Measurements from ENCODE around the gene PLK4. TPM values are rescaled to one million over a fixed set of nuclear protein-coding genes. Genes with fewer than 3 reads are reported as not detected.

PLK4 gene
- 10 to 100 TPM; 47.3 to 51.3 TPM for total RNA-seq

DNA sequence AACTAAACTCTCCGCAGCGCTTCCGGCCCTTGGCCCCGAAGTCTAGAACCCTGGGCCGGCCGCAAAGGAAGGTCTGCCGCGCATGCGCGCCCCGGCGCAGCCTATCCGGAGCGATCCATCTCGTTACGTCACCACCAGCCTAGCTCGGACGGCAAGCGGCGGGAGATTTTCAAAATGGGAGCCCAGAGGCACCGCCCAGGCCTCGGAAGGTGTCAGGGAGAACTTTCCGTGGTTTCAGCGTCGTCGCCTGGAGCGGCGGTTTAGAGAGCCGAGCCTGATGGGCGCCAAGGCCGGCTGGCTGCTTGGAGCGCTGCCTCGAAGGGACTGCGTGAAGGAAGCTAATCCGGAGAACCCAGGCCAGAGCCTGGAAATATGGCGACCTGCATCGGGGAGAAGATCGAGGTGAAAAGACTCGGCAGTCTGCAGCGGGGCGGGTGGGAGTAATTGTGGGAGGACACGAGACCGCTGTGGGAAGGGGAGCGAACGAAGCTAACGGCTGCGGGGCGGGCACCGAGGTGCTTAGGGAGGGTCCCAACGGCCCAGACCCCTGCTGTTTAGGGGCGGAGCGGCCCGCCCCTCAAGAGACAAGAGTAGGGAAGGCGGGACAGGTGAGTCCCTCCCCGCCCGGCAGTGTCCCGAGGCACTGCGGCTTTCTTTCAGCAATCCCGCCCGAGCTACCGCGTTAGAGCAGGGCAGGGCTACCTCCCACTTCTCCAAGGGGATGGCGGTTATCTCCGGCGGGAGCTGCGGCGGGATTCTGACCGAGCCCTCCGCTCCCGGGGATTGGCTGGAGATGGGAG is at the start of gene PLK4:
Gene PLK4, plus strand, starts transcription at position 131 of the 800 bp plus-strand sequence. Its CDS starts 242 bp downstream, at position 373.
- Mint-ChIP-seq H3K36me3 (ENCODE audit: low read depth) (peaks cover 57% of the 10 kb centered on the region), H3K4me1 (peaks cover 13% of the 10 kb centered on the region), H3K27ac (peak within 1 kb of the TSS; percentile 98), H3K4me3 (peak within 1 kb of the TSS; percentile 95), H3K27me3 (no peaks in the 10 kb centered on the region), H3K9me3 (no peaks in the 10 kb centered on the region)
- ATAC-seq (replicated peaks) = peak; percentile 96

DNA sequence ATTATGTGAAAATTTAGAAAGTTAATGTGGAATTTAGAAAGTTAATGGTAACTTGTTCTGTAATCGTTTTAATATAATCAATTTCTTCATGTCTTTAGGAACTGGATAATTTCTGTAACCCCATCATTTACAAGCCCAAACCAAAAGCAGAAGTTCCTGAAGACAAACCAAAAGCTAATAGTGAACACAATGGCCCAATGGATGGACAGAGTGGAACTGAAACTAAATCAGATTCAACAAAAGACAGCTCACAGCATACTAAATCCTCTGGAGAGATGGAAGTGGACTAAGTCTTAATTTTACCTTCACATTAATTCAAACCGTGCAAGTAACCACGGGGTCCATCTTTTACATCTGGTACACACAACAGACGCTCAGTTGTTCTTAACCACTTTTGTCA is 48.1 kb upstream of the PLK4 start:
- Mint-ChIP-seq H3K27ac (no peak overlapping the region), H3K27me3 (no peaks in the 10 kb centered on the region), H3K9me3 (no peaks in the 10 kb centered on the region), H3K36me3 (ENCODE audit: low read depth) (no peaks in the 10 kb centered on the region), H3K4me3 (no peak overlapping the region), H3K4me1 (no peaks in the 10 kb centered on the region)
- no peak for ATAC-seq (replicated peaks)

GRCh38 chr4:127843704-127844600 is 36.7 kb upstream of the PLK4 start:
- Mint-ChIP-seq H3K9me3 (peaks cover 18% of the 10 kb centered on the region), H3K27me3 (no peaks in the 10 kb centered on the region), H3K27ac (no peak overlapping the region), H3K36me3 (ENCODE audit: low read depth) (peaks cover 19% of the 10 kb centered on the region), H3K4me1 (no peaks in the 10 kb centered on the region), H3K4me3 (no peak overlapping the region)
- no peak for ATAC-seq (replicated peaks)

DNA sequence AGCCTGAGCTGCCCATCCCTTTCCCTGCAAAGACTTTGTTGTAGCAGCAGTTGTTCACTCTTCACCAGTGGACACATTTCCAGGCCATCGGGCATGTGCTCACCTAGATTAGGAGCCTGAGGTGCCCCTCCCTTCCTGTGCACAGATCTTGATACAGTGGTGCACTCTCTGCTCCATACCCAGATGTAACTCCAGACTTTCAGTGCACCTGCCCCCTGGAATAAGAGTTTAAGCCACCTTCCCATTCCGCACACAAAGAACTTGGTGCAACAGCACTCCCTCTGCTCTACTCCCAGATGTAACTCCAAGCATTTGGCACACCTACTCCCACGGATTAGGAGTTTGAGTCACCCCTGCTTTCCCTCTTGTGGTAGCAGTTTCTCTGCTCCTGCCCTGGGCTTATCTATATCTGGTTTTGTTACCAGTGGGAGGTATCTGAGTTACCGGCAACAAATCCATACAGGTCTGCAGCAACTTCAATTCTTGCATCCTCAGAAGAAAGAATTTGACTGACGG is 36.0 kb upstream of the PLK4 start:
- H3K9me3 Mint-ChIP-seq = peaks cover 23% of the 10 kb centered on the region
- ATAC-seq (replicated peaks) = no peak
- no peaks in the 10 kb centered on the region for H3K4me1 Mint-ChIP-seq
- no peak overlapping the region for H3K27ac Mint-ChIP-seq
- H3K27me3 Mint-ChIP-seq = no peaks in the 10 kb centered on the region
- H3K4me3 Mint-ChIP-seq = no peak overlapping the region
- H3K36me3 Mint-ChIP-seq (ENCODE audit: low read depth) = peaks cover 24% of the 10 kb centered on the region

- Mint-ChIP-seq H3K9me3 (peaks cover 31% of the 10 kb centered on the region), H3K27me3 (no peaks in the 10 kb centered on the region), H3K27ac (no peak overlapping the region), H3K4me1 (no peaks in the 10 kb centered on the region), H3K36me3 (ENCODE audit: low read depth) (peaks cover 30% of the 10 kb centered on the region), H3K4me3 (no peak overlapping the region)
- no peak for ATAC-seq (replicated peaks)
These were observed 34.6 kb upstream of the PLK4 start for GRCh38 chr4:127846061-127846460.

- H3K36me3 Mint-ChIP-seq (ENCODE audit: low read depth) = peaks cover 30% of the 10 kb centered on the region
- no peak overlapping the region for H3K27ac Mint-ChIP-seq
- H3K4me1 Mint-ChIP-seq = no peaks in the 10 kb centered on the region
- H3K27me3 Mint-ChIP-seq = no peaks in the 10 kb centered on the region
- peaks cover 34% of the 10 kb centered on the region for H3K9me3 Mint-ChIP-seq
- no peak overlapping the region for H3K4me3 Mint-ChIP-seq
- ATAC-seq (replicated peaks) = no peak
These were observed 33.9 kb upstream of the PLK4 start for GRCh38 chr4:127846765-127847164.

- Mint-ChIP-seq H3K27me3 (no peaks in the 10 kb centered on the region), H3K27ac (no peak overlapping the region), H3K9me3 (peaks cover 38% of the 10 kb centered on the region), H3K4me3 (no peak overlapping the region), H3K36me3 (ENCODE audit: low read depth) (peaks cover 30% of the 10 kb centered on the region), H3K4me1 (no peaks in the 10 kb centered on the region)
- no peak for ATAC-seq (replicated peaks)
These were observed 31.0 kb upstream of the PLK4 start for GRCh38 chr4:127849505-127850234.

GRCh38 chr4:127852661-127853060 is 28.0 kb upstream of the PLK4 start:
- Mint-ChIP-seq H3K27me3 (no peaks in the 10 kb centered on the region), H3K4me1 (no peaks in the 10 kb centered on the region), H3K9me3 (peaks cover 27% of the 10 kb centered on the region), H3K36me3 (ENCODE audit: low read depth) (peaks cover 30% of the 10 kb centered on the region), H3K4me3 (no peak overlapping the region), H3K27ac (no peak overlapping the region)
- ATAC-seq (replicated peaks) = no peak

GRCh38 chr4:127856196-127856812 is 24.4 kb upstream of the PLK4 start:
- Mint-ChIP-seq H3K4me3 (no peak overlapping the region), H3K4me1 (peaks cover 6% of the 10 kb centered on the region), H3K36me3 (ENCODE audit: low read depth) (peaks cover 14% of the 10 kb centered on the region), H3K27ac (no peak overlapping the region), H3K9me3 (peaks cover 21% of the 10 kb centered on the region), H3K27me3 (no peaks in the 10 kb centered on the region)
- no peak for ATAC-seq (replicated peaks)

GRCh38 chr4:127856813-127857447 is 23.8 kb upstream of the PLK4 start:
- H3K27me3 Mint-ChIP-seq = no peaks in the 10 kb centered on the region
- no peak overlapping the region for H3K4me3 Mint-ChIP-seq
- no peak overlapping the region for H3K27ac Mint-ChIP-seq
- no peak for ATAC-seq (replicated peaks)
- H3K4me1 Mint-ChIP-seq = peaks cover 6% of the 10 kb centered on the region
- H3K36me3 Mint-ChIP-seq (ENCODE audit: low read depth) = peaks cover 14% of the 10 kb centered on the region
- peaks cover 18% of the 10 kb centered on the region for H3K9me3 Mint-ChIP-seq

DNA sequence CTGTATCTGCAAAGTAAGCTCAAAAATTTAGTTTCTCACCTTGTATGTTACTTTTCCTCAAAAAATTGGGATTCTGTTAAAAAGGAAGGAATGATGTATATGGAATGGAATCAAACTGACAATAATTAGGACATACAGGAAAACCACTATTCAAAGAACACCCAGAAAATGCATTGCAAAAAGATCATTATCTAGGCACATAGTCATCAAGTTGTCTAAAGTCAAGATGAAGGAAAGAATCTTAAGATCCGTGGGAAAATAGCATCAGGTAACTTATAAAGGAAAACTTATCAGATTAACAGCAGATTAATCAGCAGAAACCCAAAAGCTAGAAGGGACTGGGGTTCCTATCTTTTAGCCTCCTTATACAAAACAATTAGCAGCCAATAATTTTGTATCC is 23.1 kb upstream of the PLK4 start:
- H3K4me1 Mint-ChIP-seq = peaks cover 6% of the 10 kb centered on the region
- no peaks in the 10 kb centered on the region for H3K27me3 Mint-ChIP-seq
- no peak for ATAC-seq (replicated peaks)
- peaks cover 14% of the 10 kb centered on the region for H3K36me3 Mint-ChIP-seq (ENCODE audit: low read depth)
- H3K9me3 Mint-ChIP-seq = peaks cover 18% of the 10 kb centered on the region
- no peak overlapping the region for H3K27ac Mint-ChIP-seq
- no peak overlapping the region for H3K4me3 Mint-ChIP-seq

GRCh38 chr4:127868196-127868595 is 12.5 kb upstream of the PLK4 start:
- no peaks in the 10 kb centered on the region for H3K4me1 Mint-ChIP-seq
- ATAC-seq (replicated peaks) = no peak
- no peaks in the 10 kb centered on the region for H3K27me3 Mint-ChIP-seq
- H3K4me3 Mint-ChIP-seq = no peak overlapping the region
- no peak overlapping the region for H3K27ac Mint-ChIP-seq
- no peaks in the 10 kb centered on the region for H3K9me3 Mint-ChIP-seq
- H3K36me3 Mint-ChIP-seq (ENCODE audit: low read depth) = no peaks in the 10 kb centered on the region

DNA sequence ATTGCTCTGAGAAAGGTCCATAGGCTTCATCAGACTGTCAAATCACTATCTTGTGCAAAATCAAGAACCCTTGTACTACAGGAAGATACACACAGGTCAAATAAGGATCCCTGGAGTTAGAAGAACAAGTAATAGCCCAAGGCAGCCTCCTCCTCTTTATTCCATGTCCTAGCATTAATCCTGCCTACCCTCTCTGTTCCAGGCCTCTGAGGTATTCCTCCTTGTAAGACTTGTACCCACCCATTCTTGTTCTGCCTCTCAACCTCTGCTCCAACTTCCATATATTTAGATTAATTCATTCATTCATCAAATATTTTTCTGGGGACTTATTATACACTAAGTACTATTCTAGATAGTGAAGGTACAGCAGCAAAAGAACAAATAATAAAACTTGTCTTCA is 10.4 kb upstream of the PLK4 start:
- H3K36me3 Mint-ChIP-seq (ENCODE audit: low read depth) = peaks cover 4% of the 10 kb centered on the region
- H3K9me3 Mint-ChIP-seq = no peaks in the 10 kb centered on the region
- no peak overlapping the region for H3K27ac Mint-ChIP-seq
- no peak overlapping the region for H3K4me3 Mint-ChIP-seq
- ATAC-seq (replicated peaks) = no peak
- H3K27me3 Mint-ChIP-seq = no peaks in the 10 kb centered on the region
- no peaks in the 10 kb centered on the region for H3K4me1 Mint-ChIP-seq

All from activated T-helper 17 cell treated with anti-CD3 and anti-CD28 coated beads, Interleukin-2, amount 50 U/mL, for 72 hours (primary cell).